ENCODE measurements around the gene ADGRG6. TPM values are rescaled to one million over a fixed set of nuclear protein-coding genes. Genes with fewer than 3 reads are reported as not detected.

Gene ADGRG6
- total RNA-seq, 2 donors from 2014 or later = 7.5 to 38.6 TPM

DNA sequence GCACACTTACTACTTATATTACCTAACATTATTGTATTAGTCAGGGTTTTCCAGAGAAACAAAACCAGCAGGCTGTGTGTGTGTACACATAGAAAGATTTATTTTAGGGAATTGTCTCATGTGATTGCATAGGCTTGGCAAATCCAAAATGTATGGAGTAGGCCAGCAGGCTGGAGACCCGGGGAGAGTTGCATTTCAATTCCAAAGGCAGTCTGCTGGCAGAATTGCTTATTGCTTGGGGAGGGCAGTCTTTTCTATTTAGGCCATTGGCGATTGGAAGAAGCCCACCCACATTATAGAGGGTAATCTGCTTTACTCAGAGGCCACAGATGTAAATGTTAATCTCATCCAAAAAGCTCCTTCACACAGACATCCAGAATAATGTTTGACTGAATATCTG lies 157.0 kb downstream of the ADGRG6 start:
- Histone ChIP-seq H3K9me3 (no peaks in the 10 kb centered on the region), H3K27me3 (no peaks in the 10 kb centered on the region), H3K4me1 (no peaks in the 10 kb centered on the region), H3K27ac (no peak overlapping the region), H3K4me3 (no peak overlapping the region), H3K36me3 (replicated peaks in 1 of 2; ENCODE audit: insufficient read depth in 1 of 2, low read depth in 2 of 2) (no peaks in the 10 kb centered on the region)
- DNase-seq (no peak), ATAC-seq (no peak)
- TF ChIP-seq, protein P1, sequence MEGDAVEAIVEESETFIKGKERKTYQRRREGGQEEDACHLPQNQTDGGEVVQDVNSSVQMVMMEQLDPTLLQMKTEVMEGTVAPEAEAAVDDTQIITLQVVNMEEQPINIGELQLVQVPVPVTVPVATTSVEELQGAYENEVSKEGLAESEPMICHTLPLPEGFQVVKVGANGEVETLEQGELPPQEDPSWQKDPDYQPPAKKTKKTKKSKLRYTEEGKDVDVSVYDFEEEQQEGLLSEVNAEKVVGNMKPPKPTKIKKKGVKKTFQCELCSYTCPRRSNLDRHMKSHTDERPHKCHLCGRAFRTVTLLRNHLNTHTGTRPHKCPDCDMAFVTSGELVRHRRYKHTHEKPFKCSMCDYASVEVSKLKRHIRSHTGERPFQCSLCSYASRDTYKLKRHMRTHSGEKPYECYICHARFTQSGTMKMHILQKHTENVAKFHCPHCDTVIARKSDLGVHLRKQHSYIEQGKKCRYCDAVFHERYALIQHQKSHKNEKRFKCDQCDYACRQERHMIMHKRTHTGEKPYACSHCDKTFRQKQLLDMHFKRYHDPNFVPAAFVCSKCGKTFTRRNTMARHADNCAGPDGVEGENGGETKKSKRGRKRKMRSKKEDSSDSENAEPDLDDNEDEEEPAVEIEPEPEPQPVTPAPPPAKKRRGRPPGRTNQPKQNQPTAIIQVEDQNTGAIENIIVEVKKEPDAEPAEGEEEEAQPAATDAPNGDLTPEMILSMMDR (IDR thresholded peaks at IDR 0.05) = no peak
- no peak for TF ChIP-seq POLR2A (IDR thresholded peaks at IDR 0.05)
- 44 to 64% methylated on average over 2 of the region's 2 CpGs for WGBS, 2 donors
- intact Hi-C loops (cut with DNase I) = no loop called here

GRCh38 chr6:142459271-142459670 lies 157.5 kb downstream of the ADGRG6 start:
- Histone ChIP-seq H3K4me1 (no peaks in the 10 kb centered on the region), H3K36me3 (replicated peaks in 1 of 2; ENCODE audit: insufficient read depth in 1 of 2, low read depth in 2 of 2) (no peaks in the 10 kb centered on the region), H3K27ac (no peak overlapping the region), H3K4me3 (no peak overlapping the region), H3K9me3 (no peaks in the 10 kb centered on the region), H3K27me3 (no peaks in the 10 kb centered on the region)
- 93 to 100% methylated on average over 1 of the region's 1 CpG for WGBS, 2 donors
- TF ChIP-seq, protein P1 (IDR thresholded peaks at IDR 0.05) = no peak
- TF ChIP-seq POLR2A (IDR thresholded peaks at IDR 0.05) = no peak
- DNase-seq = no peak
- ATAC-seq = no peak
- intact Hi-C loops (cut with DNase I) = no loop called here

GRCh38 chr6:142462260-142462659 lies 160.5 kb downstream of the ADGRG6 start:
- no peak overlapping the region for H3K27ac ChIP-seq
- WGBS, 2 donors = 80 to 83% methylated on average over 1 to 2 of the region's 2 CpGs
- DNase-seq (no peak), ATAC-seq (no peak)
- intact Hi-C loops (cut with DNase I) = no loop called here
- H3K4me3 ChIP-seq = no peak overlapping the region
- H3K4me1 ChIP-seq = no peaks in the 10 kb centered on the region
- no peaks in the 10 kb centered on the region for H3K36me3 ChIP-seq (replicated peaks in 1 of 2; ENCODE audit: insufficient read depth in 1 of 2, low read depth in 2 of 2)
- no peaks in the 10 kb centered on the region for H3K27me3 ChIP-seq
- H3K9me3 ChIP-seq = no peaks in the 10 kb centered on the region
- TF ChIP-seq, protein P1 (IDR thresholded peaks at IDR 0.05) = no peak
- TF ChIP-seq POLR2A (IDR thresholded peaks at IDR 0.05) = no peak

GRCh38 chr6:142463988-142464387 lies 162.2 kb downstream of the ADGRG6 start:
- WGBS, 2 donors = 78 to 88% methylated on average over 6 of the region's 6 CpGs
- DNase-seq (no peak), ATAC-seq (no peak)
- no peaks in the 10 kb centered on the region for H3K27me3 ChIP-seq
- no peaks in the 10 kb centered on the region for H3K9me3 ChIP-seq
- no peak overlapping the region for H3K4me3 ChIP-seq
- no peaks in the 10 kb centered on the region for H3K4me1 ChIP-seq
- intact Hi-C loops (cut with DNase I) = no loop called here
- TF ChIP-seq, protein P1 (IDR thresholded peaks at IDR 0.05) = no peak
- no peak for TF ChIP-seq POLR2A (IDR thresholded peaks at IDR 0.05)
- no peaks in the 10 kb centered on the region for H3K36me3 ChIP-seq (replicated peaks in 1 of 2; ENCODE audit: insufficient read depth in 1 of 2, low read depth in 2 of 2)
- H3K27ac ChIP-seq = no peak overlapping the region

GRCh38 chr6:142469220-142469619 lies 167.4 kb downstream of the ADGRG6 start:
- 53 to 55% methylated on average over 1 of the region's 1 CpG for WGBS, 2 donors
- ATAC-seq = no peak
- TF ChIP-seq POLR2A (IDR thresholded peaks at IDR 0.05) = no peak
- TF ChIP-seq, protein P1 (IDR thresholded peaks at IDR 0.05) = no peak
- no peaks in the 10 kb centered on the region for H3K36me3 ChIP-seq (replicated peaks in 1 of 2; ENCODE audit: insufficient read depth in 1 of 2, low read depth in 2 of 2)
- H3K9me3 ChIP-seq = no peaks in the 10 kb centered on the region
- H3K27ac ChIP-seq = no peak overlapping the region
- H3K27me3 ChIP-seq = no peaks in the 10 kb centered on the region
- no peak for DNase-seq
- H3K4me3 ChIP-seq = no peak overlapping the region
- intact Hi-C loops (cut with DNase I) = no loop called here
- no peaks in the 10 kb centered on the region for H3K4me1 ChIP-seq

Data from body of pancreas (tissue), 4 donors.